ENCODE data around the gene ZDHHC14. TPM values are rescaled to one million over a fixed set of nuclear protein-coding genes. Genes with fewer than 3 reads are reported as not detected.

Gene ZDHHC14
- total RNA-seq, 3 donors from 2014 or later: 4.8 to 9.8 (median 8.5) TPM

DNA sequence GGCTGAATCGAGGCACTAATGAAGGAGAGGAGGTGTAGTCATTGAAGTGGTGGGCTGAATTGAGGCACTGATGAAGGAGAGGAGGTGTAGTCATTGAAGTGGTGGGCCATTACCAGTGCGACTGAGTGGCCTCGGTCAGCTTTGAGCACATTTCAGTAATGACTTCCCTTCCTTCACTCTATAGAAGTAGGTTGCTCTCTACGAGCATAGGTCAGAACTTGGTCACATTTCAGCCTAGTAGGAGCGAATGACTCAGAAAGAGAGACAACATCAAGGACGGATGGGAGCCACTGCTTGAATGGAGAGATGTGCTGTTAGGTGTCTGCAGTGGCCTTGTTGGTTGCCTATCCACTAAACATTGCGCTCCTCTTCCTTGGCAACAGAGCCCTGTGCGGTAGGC, 39.5 kb downstream of the ZDHHC14 start:
- intact Hi-C loops (cut with DNase I; ENCODE audit: low total_unique reads): no loop called here
- TF ChIP-seq, protein P1, sequence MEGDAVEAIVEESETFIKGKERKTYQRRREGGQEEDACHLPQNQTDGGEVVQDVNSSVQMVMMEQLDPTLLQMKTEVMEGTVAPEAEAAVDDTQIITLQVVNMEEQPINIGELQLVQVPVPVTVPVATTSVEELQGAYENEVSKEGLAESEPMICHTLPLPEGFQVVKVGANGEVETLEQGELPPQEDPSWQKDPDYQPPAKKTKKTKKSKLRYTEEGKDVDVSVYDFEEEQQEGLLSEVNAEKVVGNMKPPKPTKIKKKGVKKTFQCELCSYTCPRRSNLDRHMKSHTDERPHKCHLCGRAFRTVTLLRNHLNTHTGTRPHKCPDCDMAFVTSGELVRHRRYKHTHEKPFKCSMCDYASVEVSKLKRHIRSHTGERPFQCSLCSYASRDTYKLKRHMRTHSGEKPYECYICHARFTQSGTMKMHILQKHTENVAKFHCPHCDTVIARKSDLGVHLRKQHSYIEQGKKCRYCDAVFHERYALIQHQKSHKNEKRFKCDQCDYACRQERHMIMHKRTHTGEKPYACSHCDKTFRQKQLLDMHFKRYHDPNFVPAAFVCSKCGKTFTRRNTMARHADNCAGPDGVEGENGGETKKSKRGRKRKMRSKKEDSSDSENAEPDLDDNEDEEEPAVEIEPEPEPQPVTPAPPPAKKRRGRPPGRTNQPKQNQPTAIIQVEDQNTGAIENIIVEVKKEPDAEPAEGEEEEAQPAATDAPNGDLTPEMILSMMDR (IDR thresholded peaks at IDR 0.05): no peak
- no peak for TF ChIP-seq POLR2AphosphoS5 (IDR thresholded peaks at IDR 0.05)
- TF ChIP-seq POLR2A (IDR thresholded peaks at IDR 0.05): no peak
- Histone ChIP-seq H3K4me3 (no peak overlapping the region), H3K36me3 (no peaks in the 10 kb centered on the region), H3K4me1 (no peaks in the 10 kb centered on the region), H3K27ac (no peak overlapping the region), H3K9me3 (no peaks in the 10 kb centered on the region), H3K27me3 (no peaks in the 10 kb centered on the region)
- no peak for DNase-seq (ENCODE audit: low spot score in 2 of 2)

DNA sequence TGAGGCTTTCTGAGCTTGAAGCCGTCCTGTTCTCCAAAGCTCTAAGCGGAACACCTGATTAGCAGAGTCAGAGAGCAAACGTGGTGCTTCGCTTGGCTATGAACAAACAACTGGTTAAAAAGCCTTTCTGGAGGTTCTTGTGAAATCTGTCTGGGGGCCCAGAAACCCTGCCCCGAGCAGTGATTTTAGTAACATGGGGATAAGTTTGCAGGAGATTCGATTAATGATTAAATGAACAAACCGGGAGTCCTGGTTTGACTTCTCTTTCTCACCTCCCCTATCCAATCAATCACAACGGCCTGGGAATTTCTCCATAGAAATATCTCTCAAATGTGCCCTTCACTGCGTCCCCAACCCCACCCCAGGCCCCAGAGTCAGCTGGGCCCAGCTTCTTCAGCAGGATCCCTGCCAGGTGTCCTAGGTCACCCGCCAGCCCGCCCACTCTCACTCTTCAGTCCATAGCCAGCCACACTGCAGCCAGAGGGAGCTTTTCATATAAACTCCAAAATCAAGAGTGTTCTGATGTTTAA, 43.6 kb downstream of the ZDHHC14 start:
- intact Hi-C loops (cut with DNase I; ENCODE audit: low total_unique reads): no loop called here
- Histone ChIP-seq H3K4me1 (no peaks in the 10 kb centered on the region), H3K27ac (no peak overlapping the region), H3K36me3 (no peaks in the 10 kb centered on the region), H3K4me3 (no peak overlapping the region), H3K27me3 (no peaks in the 10 kb centered on the region), H3K9me3 (no peaks in the 10 kb centered on the region)
- DNase-seq (ENCODE audit: low spot score in 2 of 2): no peak
- TF ChIP-seq, protein P1 (IDR thresholded peaks at IDR 0.05): no peak
- no peak for TF ChIP-seq POLR2A (IDR thresholded peaks at IDR 0.05)

DNA sequence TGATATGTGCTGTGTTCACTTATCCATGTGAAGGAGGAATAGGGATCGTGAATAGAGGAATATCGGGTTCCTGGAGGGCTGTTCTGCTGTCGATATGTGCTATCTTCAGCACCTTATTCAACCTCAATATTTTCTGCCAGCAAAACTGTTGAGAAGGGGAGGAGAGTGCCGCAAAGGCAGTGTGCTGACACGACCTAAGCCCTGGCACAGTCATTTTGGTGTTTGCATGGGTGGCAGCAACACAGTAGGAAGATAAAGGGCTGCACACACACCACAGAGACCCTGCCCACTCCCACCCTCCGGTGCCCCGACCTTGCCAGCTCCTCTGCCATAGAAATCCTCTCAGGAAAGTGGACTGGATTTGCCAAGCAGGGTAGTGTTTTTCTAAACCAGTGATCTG, 47.0 kb downstream of the ZDHHC14 start:
- intact Hi-C loops (cut with DNase I; ENCODE audit: low total_unique reads): no loop called here
- no peak overlapping the region for H3K27ac ChIP-seq
- H3K27me3 ChIP-seq: no peaks in the 10 kb centered on the region
- H3K36me3 ChIP-seq: no peaks in the 10 kb centered on the region
- H3K9me3 ChIP-seq: no peaks in the 10 kb centered on the region
- no peak for DNase-seq (ENCODE audit: low spot score in 2 of 2)
- H3K4me1 ChIP-seq: peaks cover 0 to 5% of the 10 kb centered on the region in 2 donors
- TF ChIP-seq, protein P1 (IDR thresholded peaks at IDR 0.05): no peak
- TF ChIP-seq POLR2AphosphoS5 (IDR thresholded peaks at IDR 0.05): no peak
- no peak overlapping the region for H3K4me3 ChIP-seq

DNA sequence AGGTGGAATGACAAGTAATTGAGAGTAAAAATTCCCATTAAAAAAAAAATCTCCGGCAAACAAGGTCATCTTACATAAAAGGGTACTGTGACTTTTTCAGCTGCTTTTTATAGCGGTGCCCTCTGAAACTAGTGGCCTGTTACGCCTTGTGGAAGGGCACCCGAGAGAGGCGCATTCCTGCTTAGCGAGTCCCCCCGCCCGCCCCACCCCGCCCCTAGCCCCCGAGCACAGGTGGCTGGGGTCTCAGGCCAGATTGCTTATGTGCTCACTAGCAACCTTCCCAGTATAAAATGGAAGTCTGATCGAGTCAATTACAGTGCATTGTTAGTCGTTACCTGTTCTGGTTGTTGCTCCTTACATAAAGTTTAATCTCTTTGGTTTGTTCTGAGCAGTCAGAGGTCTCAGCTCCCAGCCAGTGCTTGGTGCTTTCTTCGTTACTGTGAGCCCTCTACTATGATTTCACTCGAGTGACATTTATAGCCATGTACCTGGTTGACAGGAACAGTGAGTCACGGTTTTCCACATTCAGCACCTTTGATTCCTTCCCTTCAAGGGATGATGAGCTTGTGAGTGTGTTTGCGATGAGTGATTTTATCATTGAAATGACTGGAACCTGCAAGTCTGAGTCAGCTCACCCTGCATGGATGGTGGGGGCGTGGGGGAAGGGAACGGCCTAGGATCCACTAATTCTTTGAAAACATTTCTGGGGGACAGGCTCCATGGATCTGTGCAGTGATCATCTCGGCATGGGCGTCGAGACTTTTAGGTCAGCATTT, 47.6 kb downstream of the ZDHHC14 start:
- TF ChIP-seq, protein P1 (IDR thresholded peaks at IDR 0.05): no peak
- no peak for TF ChIP-seq POLR2A (IDR thresholded peaks at IDR 0.05)
- no peak for TF ChIP-seq POLR2AphosphoS5 (IDR thresholded peaks at IDR 0.05)
- intact Hi-C loops (cut with DNase I; ENCODE audit: low total_unique reads): no loop called here
- Histone ChIP-seq H3K4me1 (peaks cover 0 to 5% of the 10 kb centered on the region in 2 donors), H3K4me3 (no peak overlapping the region), H3K9me3 (no peaks in the 10 kb centered on the region), H3K36me3 (no peaks in the 10 kb centered on the region), H3K27ac (no peak overlapping the region), H3K27me3 (no peaks in the 10 kb centered on the region)
- no peak for DNase-seq (ENCODE audit: low spot score in 2 of 2)

DNA sequence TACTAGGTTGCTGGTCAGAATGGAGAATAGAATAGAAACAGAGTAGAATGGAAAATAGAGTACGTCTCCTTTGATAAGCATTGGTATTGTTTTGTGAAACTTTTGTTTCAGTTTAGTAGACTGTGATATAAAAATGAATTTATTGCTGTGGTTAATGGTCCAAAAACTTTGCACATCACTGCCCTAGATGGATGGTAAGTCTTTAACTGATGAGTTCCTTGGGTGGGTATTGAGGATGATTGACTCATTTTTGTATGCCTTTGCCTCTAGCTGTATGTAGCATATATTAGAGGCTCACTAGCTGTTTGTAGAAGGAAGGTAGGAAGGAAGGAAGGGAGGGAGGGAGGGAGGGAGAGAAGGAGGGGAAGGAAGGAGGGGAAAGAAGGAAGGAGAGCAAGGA, 48.3 kb downstream of the ZDHHC14 start:
- DNase-seq (ENCODE audit: low spot score in 2 of 2): no peak
- Histone ChIP-seq H3K36me3 (no peaks in the 10 kb centered on the region), H3K27me3 (no peaks in the 10 kb centered on the region), H3K4me1 (peaks cover 0 to 5% of the 10 kb centered on the region in 2 donors), H3K4me3 (no peak overlapping the region), H3K9me3 (no peaks in the 10 kb centered on the region), H3K27ac (no peak overlapping the region)
- intact Hi-C loops (cut with DNase I; ENCODE audit: low total_unique reads): no loop called here
- TF ChIP-seq POLR2A (IDR thresholded peaks at IDR 0.05) (no peak), POLR2AphosphoS5 (IDR thresholded peaks at IDR 0.05) (no peak)
- TF ChIP-seq, protein P1 (IDR thresholded peaks at IDR 0.05): no peak
